Psoas muscle (tissue), 8 donors: ENCODE data around the gene AGER. TPM values are rescaled to one million over a fixed set of nuclear protein-coding genes. Genes with fewer than 3 reads are reported as not detected.

Experiments
- ATAC-seq, 4 donors: fragments of 200-7000 bp; cut with Tn5 transposase; one replicate each; pipeline ENCODE4 v1.9.1; 2020; ENCODE audit warnings: moderate library complexity in 3 of 4, mild to moderate bottlenecking in 2 of 4
- DNase-seq, 2 donors: peaks; one replicate each; pipeline ENCODE4 v3.0.0-alpha.2; 2020
- H3K27ac ChIP-seq: fragments of 200-600 bp; one replicate; pipeline ENCODE4 v1.8.0; 2022
- H3K27me3 ChIP-seq, 3 donors: fragments of 200-600 bp in 1 of 3; one replicate each; pipeline versions ENCODE4 v1.6.1 to v1.8.0; 2013 to 2022; ENCODE audit warnings: low read length in 2 of 3, mild to moderate bottlenecking in 2 of 3, moderate library complexity in 1 of 3; ENCODE audit not compliant: insufficient read depth in 3 of 3
- H3K36me3 ChIP-seq, 2 donors: fragments of 200-600 bp in 1 of 2; one replicate each; pipeline versions ENCODE4 v1.6.1 to v1.8.0; 2013 to 2022; ENCODE audit warnings: low read depth in 1 of 2, mild to moderate bottlenecking in 1 of 2, moderate library complexity in 1 of 2; ENCODE audit not compliant: insufficient read depth in 1 of 2
- H3K4me1 ChIP-seq: fragments of 200-600 bp; one replicate; pipeline ENCODE4 v1.8.0; 2022
- H3K4me3 ChIP-seq: fragments of 200-600 bp; one replicate; pipeline ENCODE4 v1.8.0; 2022; ENCODE audit warnings: mild to moderate bottlenecking
- H3K9me3 ChIP-seq: fragments of 200-600 bp; one replicate; pipeline ENCODE4 v1.8.0; 2022
- CTCF ChIP-seq: fragments of 200-600 bp; IDR thresholded peaks from one replicate; pipeline ENCODE4 v1.8.0; 2022; ENCODE audit warnings: antibody characterized with exemption
- WGBS, 3 donors: extraction: QIAGEN DNeasy Blood & Tissue Kit; methylation state at CpG; one replicate each; pipeline versions ENCODE4 v1.1.6 to v1.1.7; 2013; 5-methylcytosine and 5-hydroxymethylcytosine counted together
- intact Hi-C, 2 donors: fragments of 100-400 bp; cut with DNase I; formaldehyde crosslinking; loops; one replicate each; pipeline versions ENCODE4 v1.11.0 to v1.14.2; 2022
- polyA plus RNA-seq, 3 donors: library from polyadenylated mRNA; stranded (reverse); fragments of 200-250 nt; gene quantifications; one replicate each; pipeline ENCODE4 v1.2.3, GENCODE V29; 2013
- total RNA-seq, 4 donors: library from RNA; stranded (reverse); fragmentation: NEBNext Ultra II Directional in 2 of 4; extraction: Animal tissue kit (Norgen Biotek cat#: 25700) in 2 of 4; gene quantifications; one replicate each; pipeline versions ENCODE4 v1.2.1 to v1.2.4, GENCODE V29; 2021 to 2023
- donor health status: healthy with polysubstance abuse.
- donor health status: DM: no; HTN: no; CAD: no; lungs with moderate emphysema.
- donor health status: Bipolar disorder and iron deficiency.
- donor health status: healthy.
- donor health status: DM: yes; HTN: yes; CAD: no.
- donor health status: DM: no; HTN: no; CAD: no.
- donor health status: DM: no; HTN: no; CAD: no.
- donor health status: DM: yes; HTN: yes; CAD: no.

The AGER gene
- total and polyA plus RNA-seq, 7 donors, result 0.79 to 2.0 (median 1.2) TPM

GRCh38 chr6:32183483-32184083, 470 bp downstream of the AGER start:
- TF ChIP-seq CTCF, result no peak
- DNase-seq (no peak), ATAC-seq (no peak)
- WGBS, 3 donors, result 64 to 70% (median 67%) methylated on average over 15 of the region's 15 CpGs
- Histone ChIP-seq H3K9me3 (no peaks in the 10 kb centered on the region), H3K27ac (peak overlapping the region; percentile 55), H3K27me3 (no peaks in the 10 kb centered on the region), H3K4me3 (no peak overlapping the region), H3K4me1 (peaks cover 29% of the 10 kb centered on the region), H3K36me3 (peaks cover 0 to 59% of the 10 kb centered on the region in 2 donors)
- intact Hi-C loops, result no loop called here

DNA sequence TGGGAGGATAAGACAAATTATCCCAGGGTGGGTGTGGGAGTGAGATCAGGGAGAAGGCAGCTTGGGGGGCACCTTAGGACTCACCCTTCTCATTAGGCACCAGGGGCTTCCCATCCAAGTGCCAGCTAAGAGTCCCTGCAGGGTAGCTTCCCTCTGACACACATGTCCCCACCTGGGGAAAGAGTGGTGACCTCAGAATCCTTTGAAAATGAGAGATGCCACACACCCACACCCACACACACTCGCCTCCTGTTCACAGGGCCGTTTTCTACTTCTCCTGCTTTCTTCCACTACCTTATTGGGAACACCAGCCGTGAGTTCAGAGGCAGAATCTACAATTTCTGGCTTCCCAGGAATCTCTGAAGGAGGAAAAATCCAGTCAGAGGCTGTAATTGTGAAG, 1.0 kb downstream of the AGER start:
- no peak overlapping the region for H3K4me3 ChIP-seq
- H3K27ac ChIP-seq, result peak overlapping the region; percentile 55
- ATAC-seq (no peak), DNase-seq (no peak)
- intact Hi-C loops, result no loop called here
- H3K36me3 ChIP-seq, result peaks cover 0 to 59% of the 10 kb centered on the region in 2 donors
- 77 to 79% (median 78%) methylated on average over 3 of the region's 3 CpGs for WGBS, 3 donors
- no peak for TF ChIP-seq CTCF
- no peaks in the 10 kb centered on the region for H3K9me3 ChIP-seq
- H3K27me3 ChIP-seq, result no peaks in the 10 kb centered on the region
- H3K4me1 ChIP-seq, result peaks cover 26% of the 10 kb centered on the region

DNA sequence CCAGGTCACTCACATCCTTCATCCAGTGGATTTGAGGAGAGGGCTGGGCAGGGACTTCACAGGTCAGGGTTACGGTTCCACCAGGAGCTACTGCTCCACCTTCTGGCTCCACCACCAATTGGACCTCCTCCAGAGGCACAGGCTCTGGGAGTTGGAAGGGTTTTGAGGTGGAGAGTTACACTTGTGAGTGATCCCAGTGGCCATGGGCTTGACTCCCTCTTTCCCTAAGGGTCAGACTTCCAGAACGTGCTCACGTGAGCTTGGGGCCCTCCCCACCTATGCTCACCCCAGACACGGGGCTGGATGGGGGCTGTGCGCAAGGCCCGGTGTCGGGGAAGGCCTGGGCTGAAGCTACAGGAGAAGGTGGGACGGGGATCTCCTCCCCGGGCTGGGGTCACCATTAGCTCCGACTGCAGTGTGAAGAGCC, 1.5 kb downstream of the AGER start:
- DNase-seq (no peak), ATAC-seq (no peak)
- no peak for TF ChIP-seq CTCF
- 54 to 70% (median 61%) methylated on average over 10 of the region's 10 CpGs for WGBS, 3 donors
- Histone ChIP-seq H3K4me3 (no peak overlapping the region), H3K27me3 (no peaks in the 10 kb centered on the region), H3K9me3 (no peaks in the 10 kb centered on the region), H3K4me1 (peaks cover 26% of the 10 kb centered on the region), H3K27ac (peak overlapping the region; percentile 55), H3K36me3 (peaks cover 0 to 54% of the 10 kb centered on the region in 2 donors)
- intact Hi-C loops, result no loop called here

- Histone ChIP-seq H3K36me3 (peaks cover 0 to 48% of the 10 kb centered on the region in 2 donors), H3K27ac (peak overlapping the region; percentile 55), H3K27me3 (no peaks in the 10 kb centered on the region), H3K4me1 (peaks cover 30% of the 10 kb centered on the region), H3K4me3 (no peak overlapping the region), H3K9me3 (no peaks in the 10 kb centered on the region)
- no peak for ATAC-seq
- no peak for DNase-seq
- TF ChIP-seq CTCF, result no peak
- intact Hi-C loops, result no loop called here
- 60 to 82% (median 66%) methylated on average over 10 of the region's 10 CpGs for WGBS, 3 donors
Measured at GRCh38 chr6:32181915-32182529, 2.0 kb downstream of the AGER start.
